ENCODE measurements around the gene SLC15A1.

The SLC15A1 gene

DNA sequence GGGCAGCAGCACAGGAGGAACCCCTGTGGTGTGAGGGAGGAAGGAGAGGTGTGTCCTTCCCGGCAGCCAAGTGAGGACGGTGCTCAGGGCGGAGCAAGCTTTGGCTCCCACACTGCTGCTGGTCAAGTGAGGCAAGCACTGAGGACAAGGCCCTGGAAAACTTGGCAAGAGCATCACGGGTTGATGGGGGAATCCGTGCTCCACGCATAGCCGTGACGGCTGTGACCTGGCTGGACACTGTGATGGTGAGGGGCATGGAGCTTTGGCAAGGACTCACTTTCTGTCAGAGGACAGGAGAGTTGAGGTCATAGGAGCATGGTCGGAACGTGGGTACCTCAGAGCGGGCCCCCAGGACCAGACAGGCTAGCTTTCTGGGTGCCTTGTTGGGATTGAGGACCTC is 29.0 kb upstream of the SLC15A1 start:
- in situ Hi-C loops (cut with MboI; ENCODE audit: low sequenced_read_pairs) = no loop called here

DNA sequence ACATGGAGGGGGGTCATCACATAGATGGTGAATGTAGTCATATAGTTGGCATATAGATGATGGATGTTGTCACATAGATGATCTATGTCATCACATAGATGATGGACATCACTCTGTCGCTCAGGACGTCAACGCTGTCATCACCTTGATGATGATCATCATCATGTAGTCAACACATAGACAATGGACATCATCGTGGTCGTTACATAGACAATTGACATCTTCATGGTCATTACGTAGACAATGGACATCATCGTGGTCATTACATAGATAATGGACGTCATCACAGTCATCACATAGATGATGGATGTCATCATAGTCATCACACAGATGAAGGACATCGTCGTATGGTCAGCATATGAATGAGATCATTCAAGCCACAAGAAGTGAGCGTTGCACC is 28.6 kb upstream of the SLC15A1 start:
- in situ Hi-C loops (cut with MboI; ENCODE audit: low sequenced_read_pairs) = no loop called here

DNA sequence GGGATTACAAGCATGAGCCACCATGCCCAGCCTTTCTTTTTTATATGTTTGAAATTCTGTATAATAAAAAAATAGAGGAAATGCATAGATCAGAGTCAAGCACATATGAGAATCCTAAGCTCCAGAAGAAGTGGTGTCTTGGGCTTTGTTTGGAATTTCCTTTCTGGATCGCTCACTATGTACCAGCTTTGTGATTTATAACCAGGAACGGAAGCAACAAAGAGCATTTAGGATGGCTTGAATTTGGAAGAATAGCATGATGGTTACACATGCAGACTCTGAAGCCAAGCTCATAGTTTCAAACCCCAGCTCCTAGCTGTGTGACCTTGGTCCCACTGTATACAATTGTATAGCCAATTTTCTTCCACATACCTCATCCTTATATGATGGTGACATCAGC is 28.0 kb upstream of the SLC15A1 start:
- in situ Hi-C loops (cut with MboI; ENCODE audit: low sequenced_read_pairs) = no loop called here

- in situ Hi-C loops (cut with MboI; ENCODE audit: low sequenced_read_pairs) = no loop called here
Observed at GRCh38 chr13:98779695-98780094, 27.2 kb upstream of the SLC15A1 start.

- in situ Hi-C loops (cut with MboI; ENCODE audit: low sequenced_read_pairs) = no loop called here
Observed at GRCh38 chr13:98778749-98779148, 26.3 kb upstream of the SLC15A1 start.

DNA sequence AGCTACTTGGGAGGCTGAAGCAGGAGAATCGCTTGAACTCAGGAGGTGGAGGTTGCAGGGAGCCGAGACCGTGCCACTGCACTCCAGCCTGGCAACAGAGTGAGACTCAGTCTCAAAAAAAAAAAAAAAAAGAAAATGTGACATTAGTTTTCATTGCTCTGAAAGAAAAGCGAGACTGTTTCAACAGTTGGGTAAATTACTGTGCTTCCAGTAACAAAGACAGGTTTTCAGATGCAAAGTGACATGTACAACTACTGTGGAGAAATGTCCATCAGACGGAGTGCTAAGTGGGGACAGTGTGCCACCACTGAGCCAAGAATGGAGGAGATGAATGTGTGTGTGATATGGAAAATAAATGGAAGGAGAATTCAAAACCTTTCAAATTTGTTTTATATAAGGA is 24.2 kb upstream of the SLC15A1 start:
- in situ Hi-C loops (cut with MboI; ENCODE audit: low sequenced_read_pairs) = no loop called here

DNA sequence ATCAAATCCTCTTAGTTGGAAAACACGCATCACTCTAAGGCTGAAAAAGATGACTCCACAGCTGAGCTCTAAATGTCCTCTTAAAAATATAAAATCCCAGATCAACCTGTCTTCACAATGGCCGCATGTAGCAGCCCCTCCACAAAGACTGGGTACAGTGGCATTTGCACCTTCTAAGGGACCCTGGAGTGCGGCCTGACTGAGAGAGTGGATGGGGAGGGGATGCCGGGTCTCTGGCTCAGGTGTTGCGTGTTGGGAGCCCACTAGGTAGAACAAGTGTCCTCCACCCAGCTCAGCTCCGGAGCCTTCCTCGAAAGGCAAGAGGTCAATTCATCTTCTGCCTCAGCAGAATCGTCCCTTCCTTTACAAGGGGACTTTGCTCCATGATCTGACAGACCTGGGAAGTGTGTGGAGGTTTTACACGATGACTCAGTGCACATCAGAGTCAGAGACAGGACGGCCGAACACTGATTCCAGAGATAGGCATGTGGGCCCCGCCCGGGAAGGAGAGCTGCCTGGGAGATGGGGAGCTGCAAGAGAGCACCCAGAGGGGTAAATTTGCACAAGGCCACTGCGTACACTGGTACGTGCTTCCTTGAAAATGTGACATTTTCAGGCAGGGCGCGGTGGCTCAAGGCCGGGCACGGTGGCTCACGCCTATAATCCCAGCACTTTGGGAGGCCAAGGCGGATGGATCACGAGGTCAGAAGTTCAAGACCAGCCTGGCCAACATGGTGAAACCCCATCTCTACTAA is 23.5 kb upstream of the SLC15A1 start:
- in situ Hi-C loops (cut with MboI; ENCODE audit: low sequenced_read_pairs) = no loop called here

- in situ Hi-C loops (cut with MboI; ENCODE audit: low sequenced_read_pairs) = no loop called here
Observed at GRCh38 chr13:98775386-98775785, 22.9 kb upstream of the SLC15A1 start.

DNA sequence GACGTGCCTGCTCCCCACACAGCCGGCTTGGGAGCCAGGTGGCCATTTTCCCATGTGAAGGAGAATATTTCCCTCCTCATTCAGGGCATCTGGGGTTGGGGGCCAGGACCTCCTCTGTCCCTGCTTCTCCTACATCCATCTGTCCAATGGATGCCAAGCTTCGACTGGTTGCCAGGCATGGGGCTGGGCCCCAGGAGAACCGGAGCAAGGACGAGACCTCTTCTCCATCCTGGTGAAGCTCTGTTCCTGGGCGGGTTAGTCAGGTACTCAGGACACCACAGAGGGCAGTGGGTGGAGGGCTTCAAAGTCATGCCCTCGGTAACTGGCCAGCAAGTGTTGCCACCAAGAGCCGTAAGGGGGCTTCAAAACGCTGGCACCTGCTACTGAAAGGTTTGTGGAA is 22.3 kb upstream of the SLC15A1 start:
- in situ Hi-C loops (cut with MboI; ENCODE audit: low sequenced_read_pairs) = no loop called here

DNA sequence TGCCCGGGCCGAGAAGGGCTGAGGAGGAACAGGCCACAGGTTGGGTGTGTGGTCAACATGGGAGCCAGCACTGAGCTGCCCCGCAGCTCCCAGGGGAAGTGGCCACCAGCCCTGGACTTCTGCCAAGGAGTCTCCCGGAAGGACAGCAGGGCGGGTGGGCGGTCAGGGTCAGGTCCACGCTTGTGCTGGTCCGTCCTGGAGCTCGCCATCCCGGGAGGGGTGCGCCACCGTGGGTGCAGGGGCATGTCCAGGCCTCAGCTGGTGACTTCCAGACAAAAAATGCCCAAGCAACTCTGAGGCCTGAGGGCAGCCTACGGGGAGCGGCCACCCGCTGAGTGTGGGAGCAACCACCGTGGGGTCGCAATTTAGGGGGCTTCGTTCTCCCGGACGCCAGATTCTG is 21.4 kb upstream of the SLC15A1 start:
- in situ Hi-C loops (cut with MboI; ENCODE audit: low sequenced_read_pairs) = no loop called here

DNA sequence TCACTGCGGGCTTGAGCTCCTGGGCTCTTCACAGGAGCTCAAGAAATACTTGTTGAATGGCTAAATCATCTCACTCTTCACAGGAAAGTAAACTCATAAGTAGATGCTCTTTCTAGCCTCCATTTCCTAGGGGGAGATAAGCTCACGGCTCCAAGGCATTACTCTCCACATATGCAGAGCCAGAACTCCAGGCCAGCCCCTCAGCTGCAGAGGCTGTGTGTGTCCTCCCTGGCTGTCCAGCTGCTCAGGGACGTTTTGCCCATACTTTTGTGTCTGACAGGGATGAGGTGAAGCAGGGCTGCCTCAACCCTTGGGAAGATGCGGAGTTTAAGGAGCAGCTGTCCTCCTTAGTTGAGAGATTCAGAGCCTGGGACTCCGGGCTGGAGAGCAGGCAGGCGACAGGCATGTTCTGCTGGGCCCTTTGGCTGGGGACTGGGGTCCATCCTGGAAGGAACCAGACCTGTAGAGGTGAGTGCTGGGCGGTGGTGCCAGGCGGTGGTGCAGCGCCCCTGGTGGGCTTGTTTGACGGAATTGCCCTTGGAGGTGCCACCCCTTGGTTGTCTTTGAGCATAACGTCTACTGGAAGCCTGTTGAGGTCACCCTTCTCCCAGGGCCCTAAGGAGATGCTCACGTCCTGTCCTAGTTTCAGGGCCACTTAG is 20.5 kb upstream of the SLC15A1 start:
- in situ Hi-C loops (cut with MboI; ENCODE audit: low sequenced_read_pairs) = no loop called here

- in situ Hi-C loops (cut with MboI; ENCODE audit: low sequenced_read_pairs) = no loop called here
Observed at GRCh38 chr13:98771838-98772611, 19.6 kb upstream of the SLC15A1 start.

DNA sequence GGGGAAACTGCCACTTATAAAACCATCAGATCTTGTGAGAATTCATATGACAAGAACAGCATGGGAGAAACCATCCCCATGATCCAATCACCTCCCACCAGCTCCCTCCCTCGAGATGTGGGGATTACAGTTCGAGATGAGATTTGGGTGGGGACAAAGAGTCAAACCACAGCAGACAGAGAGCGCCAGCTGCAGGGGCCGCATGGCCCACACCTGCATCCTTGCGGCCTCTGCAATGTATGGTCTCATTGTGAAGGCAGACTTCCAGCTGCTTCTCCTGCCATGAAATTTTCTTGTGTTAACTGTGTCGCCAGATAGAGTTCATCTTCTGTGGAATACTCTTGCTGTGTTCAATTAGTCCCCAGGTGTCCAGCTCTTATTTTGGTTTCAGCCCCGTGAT is 17.3 kb upstream of the SLC15A1 start:
- in situ Hi-C loops (cut with MboI; ENCODE audit: low sequenced_read_pairs) = no loop called here

GRCh38 chr13:98768522-98768921 is 16.1 kb upstream of the SLC15A1 start:
- in situ Hi-C loops (cut with MboI; ENCODE audit: low sequenced_read_pairs) = no loop called here

GRCh38 chr13:98766697-98767096 is 14.2 kb upstream of the SLC15A1 start:
- in situ Hi-C loops (cut with MboI; ENCODE audit: low sequenced_read_pairs) = no loop called here

GRCh38 chr13:98765996-98766519 is 13.6 kb upstream of the SLC15A1 start:
- in situ Hi-C loops (cut with MboI; ENCODE audit: low sequenced_read_pairs) = no loop called here

DNA sequence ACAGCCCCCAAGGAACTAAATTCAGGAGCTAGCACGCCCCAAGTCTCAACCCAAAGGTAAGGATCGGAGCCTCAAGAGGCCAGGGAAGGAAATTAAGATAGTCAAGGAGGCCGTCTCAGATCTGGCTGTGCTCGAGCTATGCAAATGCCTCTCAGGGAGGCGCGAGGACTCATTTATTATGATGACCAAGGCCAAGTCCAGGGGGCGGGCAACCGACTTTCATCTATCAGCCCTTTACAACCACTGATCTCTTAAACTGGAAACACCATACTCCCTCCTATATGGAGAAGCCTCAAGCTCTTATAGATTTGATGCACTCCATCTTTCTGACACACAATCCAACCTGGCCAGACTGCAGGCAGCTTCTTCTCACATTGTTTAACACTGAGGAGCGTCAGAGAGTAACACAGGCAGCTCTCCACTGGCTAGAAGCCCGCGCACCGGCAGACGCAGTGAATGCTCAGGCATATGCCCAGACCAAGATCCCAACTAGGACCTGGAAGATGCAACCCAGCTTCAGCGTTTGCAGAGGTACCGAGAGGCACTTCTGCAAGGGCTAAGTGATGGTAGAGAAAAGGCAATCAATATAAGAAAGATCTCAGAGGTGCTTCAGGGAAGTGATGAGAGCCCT is 9.6 kb upstream of the SLC15A1 start:
- in situ Hi-C loops (cut with MboI; ENCODE audit: low sequenced_read_pairs) = no loop called here

- in situ Hi-C loops (cut with MboI; ENCODE audit: low sequenced_read_pairs) = no loop called here
Observed at GRCh38 chr13:98761126-98761985, 8.9 kb upstream of the SLC15A1 start.

GRCh38 chr13:98755729-98756128 is 3.3 kb upstream of the SLC15A1 start:
- in situ Hi-C loops (cut with MboI; ENCODE audit: low sequenced_read_pairs) = no loop called here

DNA sequence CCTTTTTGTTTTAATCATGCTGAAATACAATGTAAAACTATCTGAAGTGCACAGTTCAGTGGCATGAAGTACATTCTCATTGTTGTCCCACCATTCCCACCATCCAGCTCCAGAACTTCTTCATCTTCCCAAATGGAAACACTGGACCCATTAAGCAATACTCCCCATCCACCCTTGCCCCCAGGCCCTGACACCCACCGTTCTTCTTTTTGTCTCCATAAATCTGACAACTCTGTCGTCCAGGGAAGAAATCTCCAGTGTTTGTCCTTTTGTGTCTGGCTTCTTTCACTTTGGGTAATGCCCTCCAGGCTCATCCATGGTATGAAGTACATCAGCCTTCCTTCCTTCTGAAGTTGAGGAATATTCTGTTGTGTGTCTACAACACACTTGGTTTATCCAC is 2.6 kb upstream of the SLC15A1 start:
- in situ Hi-C loops (cut with MboI; ENCODE audit: low sequenced_read_pairs) = no loop called here

Measured in hTERT RPE-1 (cell line).